PC-9 (cell line): ENCODE results near the gene SLC6A6. TPM values are rescaled to one million over a fixed set of nuclear protein-coding genes. Genes with fewer than 3 reads are reported as not detected.

Source experiments
- BruUV-seq: library from RNA; stranded (reverse); fragments of 400-500 nt; replicated peaks from 2 replicates; lab custom pipeline; 2021; lab: Mats Ljungman, UMichigan
- CTCF ChIA-PET: fragments of 300-600 bp; sonication (Branson Sonifier 250); formaldehyde crosslinking; loops from one replicate; lab custom pipeline; 2022; ENCODE audit warnings: antibody characterized with exemption; lab: Charles Lee
- POLR2A ChIA-PET: fragments of 300-600 bp; sonication (Branson Sonifier 250); formaldehyde crosslinking; loops from one replicate; lab custom pipeline; 2022; ENCODE audit warnings: antibody characterized with exemption; ENCODE audit not compliant: unreplicated experiment; lab: Charles Lee
- DNase-seq, 2 experiments: peaks; one replicate each; pipeline versions ENCODE4 v3.0.0 to v3.0.0-alpha.2; 2015 to 2022; ENCODE audit warnings: mixed read lengths in 1 of 2
- H2AFZ ChIP-seq: fragments of 200-600 bp; sonication (generic); 2 replicates; pipeline ENCODE4 v1.8.1; 2017; ENCODE audit warnings: antibody characterized with exemption
- H3F3A ChIP-seq: fragments of 200-600 bp; sonication (generic); 2 replicates; pipeline ENCODE4 v1.8.1; 2017; ENCODE audit warnings: antibody characterized with exemption, mild to moderate bottlenecking, low read depth; ENCODE audit not compliant: insufficient read depth
- H3K27ac ChIP-seq: fragments of 200-600 bp; sonication (generic); 2 replicates; pipeline ENCODE4 v1.6.1; 2016; ENCODE audit warnings: mixed run types
- H3K27me3 ChIP-seq: fragments of 200-600 bp; sonication (generic); 2 replicates; pipeline ENCODE4 v1.6.1; 2016; ENCODE audit warnings: low read depth, mixed run types; ENCODE audit not compliant: insufficient read depth
- H3K36me3 ChIP-seq: fragments of 200-600 bp; sonication (generic); 2 replicates; pipeline ENCODE4 v1.6.1; 2016; ENCODE audit warnings: low read depth, mixed run types
- H3K4me1 ChIP-seq: fragments of 200-600 bp; sonication (generic); replicated peaks from 2 replicates; pipeline ENCODE4 v1.6.1; 2016; ENCODE audit warnings: mixed run types; ENCODE audit not compliant: insufficient read depth
- H3K4me2 ChIP-seq: fragments of 200-600 bp; sonication (generic); 2 replicates; pipeline ENCODE4 v1.6.1; 2017; ENCODE audit warnings: mixed run types
- H3K4me3 ChIP-seq: fragments of 200-600 bp; sonication (generic); 2 replicates; pipeline ENCODE4 v1.6.1; 2016; ENCODE audit warnings: mixed run types
- H3K79me2 ChIP-seq: fragments of 200-600 bp; sonication (generic); 2 replicates; pipeline ENCODE4 v1.6.1; 2017; ENCODE audit warnings: low read depth, mixed run types
- H3K9me2 ChIP-seq: fragments of 200-600 bp; sonication (generic); 2 replicates; pipeline ENCODE4 v1.8.1; 2017; ENCODE audit warnings: mild to moderate bottlenecking; ENCODE audit not compliant: insufficient read depth
- H3K9me3 ChIP-seq: fragments of 200-600 bp; sonication (generic); 2 replicates; pipeline ENCODE4 v1.8.1; 2016; ENCODE audit warnings: low read depth; ENCODE audit not compliant: insufficient read depth
- H4K20me1 ChIP-seq: fragments of 200-600 bp; sonication (generic); 2 replicates; pipeline ENCODE4 v1.8.1; 2017; ENCODE audit not compliant: insufficient read depth
- CTCF ChIP-seq: fragments of 200-600 bp; sonication (generic); conservative IDR thresholded peaks from 2 replicates; pipeline ENCODE4 v1.6.1; 2017; ENCODE audit warnings: mixed run types, antibody characterized with exemption, mild to moderate bottlenecking, moderate library complexity
- EZH2 ChIP-seq: fragments of 200-600 bp; sonication (generic); IDR thresholded peaks from 2 replicates; pipeline ENCODE4 v1.8.0; 2017; ENCODE audit warnings: antibody characterized with exemption, low read depth
- intact Hi-C: fragments of 100-400 bp; cut with micrococcal nuclease; formaldehyde crosslinking; loops from one replicate; pipeline ENCODE4 v1.10.0; 2022; ENCODE audit not compliant: unreplicated experiment
- total RNA-seq: library from RNA; stranded (reverse); gene quantifications from 2 replicates; pipeline ENCODE4 v1.2.3, GENCODE V29; 2021

The SLC6A6 gene
- total RNA-seq, 1 experiment from 2014 or later = 122 TPM

- CTCF ChIA-PET = interaction anchor here (0.7 kb wide), 1 partner anchor 623 kb away, joined by 3 read pairs; no protein-coding TSS in a partner anchor
- intact Hi-C loops = no loop called here
- H2AFZ ChIP-seq = no peak overlapping the region
These were observed 71.0 kb downstream of the SLC6A6 start for GRCh38 chr3:14473411-14473891.

GRCh38 chr3:14474363-14475081 is 72.1 kb downstream of the SLC6A6 start:
- peaks cover 14% of the 10 kb centered on the region for H3K4me1 ChIP-seq
- no peaks in the 10 kb centered on the region for H3K27me3 ChIP-seq
- no peaks in the 10 kb centered on the region for H3K9me3 ChIP-seq
- no peak for DNase-seq
- no peak overlapping the region for H3K4me2 ChIP-seq
- H3K9me2 ChIP-seq = no peaks in the 10 kb centered on the region
- ChIA-PET CTCF (no interaction called here), POLR2A (no interaction called here)
- H3K27ac ChIP-seq = no peak overlapping the region
- no TSS peak for BruUV-seq
- no peak overlapping the region for H3K4me3 ChIP-seq
- peaks cover 14% of the 10 kb centered on the region for H3F3A ChIP-seq
- intact Hi-C loops = no loop called here
- H3K36me3 ChIP-seq = peaks cover 28% of the 10 kb centered on the region
- H4K20me1 ChIP-seq = no peaks in the 10 kb centered on the region
- TF ChIP-seq CTCF (no peak), EZH2 (no peak)
- H3K79me2 ChIP-seq = no peaks in the 10 kb centered on the region
- H2AFZ ChIP-seq = no peak overlapping the region

More at GRCh38 chr3:14473411-14473891, 71.0 kb downstream of the SLC6A6 start:
- Histone ChIP-seq H3F3A (peaks cover 20% of the 10 kb centered on the region), H3K4me3 (no peak overlapping the region), H3K79me2 (no peaks in the 10 kb centered on the region), H3K27ac (no peak overlapping the region), H4K20me1 (no peaks in the 10 kb centered on the region), H3K36me3 (peaks cover 20% of the 10 kb centered on the region), H3K4me1 (peaks cover 14% of the 10 kb centered on the region), H3K4me2 (no peak overlapping the region), H3K9me2 (no peaks in the 10 kb centered on the region), H3K9me3 (no peaks in the 10 kb centered on the region), H3K27me3 (no peaks in the 10 kb centered on the region)
- DNase-seq = no peak
- TF ChIP-seq CTCF (no peak), EZH2 (no peak)
- BruUV-seq = no TSS peak
- POLR2A ChIA-PET = interaction anchor here (0.6 kb wide), 1 partner anchor 71 kb away, joined by 4 read pairs; no protein-coding TSS in a partner anchor

- Histone ChIP-seq H2AFZ (no peak overlapping the region), H3K79me2 (no peaks in the 10 kb centered on the region), H3K4me2 (no peak overlapping the region), H3K4me1 (peaks cover 14% of the 10 kb centered on the region), H3K4me3 (no peak overlapping the region), H3F3A (peaks cover 14% of the 10 kb centered on the region), H3K9me2 (no peaks in the 10 kb centered on the region), H4K20me1 (peaks cover 2% of the 10 kb centered on the region; the same call in 1 of the 2 replicates), H3K9me3 (no peaks in the 10 kb centered on the region), H3K27ac (no peak overlapping the region), H3K27me3 (no peaks in the 10 kb centered on the region), H3K36me3 (peaks cover 38% of the 10 kb centered on the region)
- ChIA-PET CTCF (no interaction called here), POLR2A (no interaction called here)
- no peak for DNase-seq
- no peak for TF ChIP-seq EZH2
- TF ChIP-seq CTCF = no peak
- intact Hi-C loops = no loop called here
- no TSS peak for BruUV-seq
These were observed 73.2 kb downstream of the SLC6A6 start for GRCh38 chr3:14475621-14476020.
